K562 (cell line): Measurements from ENCODE around the gene GPD1L. TPM values are rescaled to one million over a fixed set of nuclear protein-coding genes. Genes with fewer than 3 reads are reported as not detected.

Source experiments
- ERF ChIP-seq: fragments of 450-650 bp; formaldehyde crosslinking; IDR thresholded peaks from 2 replicates; pipeline ENCODE4 v1.4.0; 2020; ENCODE audit warnings: mild to moderate bottlenecking, mixed read lengths
- TGIF2 ChIP-seq: sonication (generic); formaldehyde crosslinking; IDR thresholded peaks from 2 replicates; pipeline ENCODE4 v1.8.1; 2022; ENCODE audit warnings: mild to moderate bottlenecking, missing genetic modification reagents, moderate library complexity
- polyA plus RNA-seq, 8 experiments: library from polyadenylated mRNA; depleted of rRNA in 4 of 8; stranded (reverse) in 5 of 8; unstranded in 3 of 8; fragments of >200 nt; fragmentation: Nextera tagmentation in 2 of 8; fragmentation: Illumina TruSeq in 1 of 8; extraction: Ambion mirVana in 2 of 8; extraction: Trizol in 1 of 8; gene quantifications; 2 replicates each; pipeline versions ENCODE4 v1.2.1 to v1.2.3, GENCODE V29; 2011 to 2014; ENCODE audit warnings: inconsistent platforms in 1 of 8, missing spikeins in 1 of 8
- total RNA-seq, 7 experiments: library from RNA; depleted of rRNA in 6 of 7; stranded (reverse); fragments of >200 nt in 6 of 7; fragmentation: Illumina TruSeq in 2 of 7; extraction: Trizol in 2 of 7; gene quantifications; 2 replicates each; pipeline versions ENCODE4 v1.2.1 to v1.2.3, GENCODE V29; 2011 to 2021; ENCODE audit warnings: low replicate concordance in 1 of 7
- TF ChIP-seq, protein P1 (sequence below): fragments of 250-450 bp; sonication (Bioruptor Pico); IDR thresholded peaks from 2 replicates; pipeline ENCODE4 v1.4.0; 2020
- TF ChIP-seq, protein P2 (sequence below): fragments of 250-450 bp; sonication (Bioruptor Pico); IDR thresholded peaks from 2 replicates; pipeline ENCODE4 v1.4.0; 2020; ENCODE audit warnings: mild to moderate bottlenecking, moderate library complexity, borderline replicate concordance

The GPD1L gene
- total and polyA plus RNA-seq, 9 of the 15 experiments (the other 6 are each of a cell fraction or from before 2014, with no cell fraction given) = 1.6 to 17.3 (median 12.3) TPM

DNA sequence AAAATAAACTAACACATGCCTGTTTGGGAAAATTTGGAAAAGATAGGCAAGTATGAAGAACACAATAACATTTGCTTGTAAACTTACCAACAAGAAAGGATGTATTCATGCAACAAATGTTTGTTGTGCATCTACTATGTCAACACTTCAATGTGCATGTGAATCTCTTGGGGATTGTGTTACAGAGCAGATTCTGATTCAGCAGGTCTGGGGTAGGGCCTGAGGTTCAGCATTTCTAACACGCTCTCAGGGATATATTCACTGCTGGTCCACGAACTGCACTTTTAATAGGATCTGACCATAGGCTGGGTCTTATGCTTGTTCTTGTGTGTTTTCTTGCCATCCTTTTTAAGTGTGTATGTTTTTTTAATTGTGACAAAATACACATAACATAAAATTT lies 11.8 kb downstream of the GPD1L start (continued):
- TF ChIP-seq, protein P1, sequence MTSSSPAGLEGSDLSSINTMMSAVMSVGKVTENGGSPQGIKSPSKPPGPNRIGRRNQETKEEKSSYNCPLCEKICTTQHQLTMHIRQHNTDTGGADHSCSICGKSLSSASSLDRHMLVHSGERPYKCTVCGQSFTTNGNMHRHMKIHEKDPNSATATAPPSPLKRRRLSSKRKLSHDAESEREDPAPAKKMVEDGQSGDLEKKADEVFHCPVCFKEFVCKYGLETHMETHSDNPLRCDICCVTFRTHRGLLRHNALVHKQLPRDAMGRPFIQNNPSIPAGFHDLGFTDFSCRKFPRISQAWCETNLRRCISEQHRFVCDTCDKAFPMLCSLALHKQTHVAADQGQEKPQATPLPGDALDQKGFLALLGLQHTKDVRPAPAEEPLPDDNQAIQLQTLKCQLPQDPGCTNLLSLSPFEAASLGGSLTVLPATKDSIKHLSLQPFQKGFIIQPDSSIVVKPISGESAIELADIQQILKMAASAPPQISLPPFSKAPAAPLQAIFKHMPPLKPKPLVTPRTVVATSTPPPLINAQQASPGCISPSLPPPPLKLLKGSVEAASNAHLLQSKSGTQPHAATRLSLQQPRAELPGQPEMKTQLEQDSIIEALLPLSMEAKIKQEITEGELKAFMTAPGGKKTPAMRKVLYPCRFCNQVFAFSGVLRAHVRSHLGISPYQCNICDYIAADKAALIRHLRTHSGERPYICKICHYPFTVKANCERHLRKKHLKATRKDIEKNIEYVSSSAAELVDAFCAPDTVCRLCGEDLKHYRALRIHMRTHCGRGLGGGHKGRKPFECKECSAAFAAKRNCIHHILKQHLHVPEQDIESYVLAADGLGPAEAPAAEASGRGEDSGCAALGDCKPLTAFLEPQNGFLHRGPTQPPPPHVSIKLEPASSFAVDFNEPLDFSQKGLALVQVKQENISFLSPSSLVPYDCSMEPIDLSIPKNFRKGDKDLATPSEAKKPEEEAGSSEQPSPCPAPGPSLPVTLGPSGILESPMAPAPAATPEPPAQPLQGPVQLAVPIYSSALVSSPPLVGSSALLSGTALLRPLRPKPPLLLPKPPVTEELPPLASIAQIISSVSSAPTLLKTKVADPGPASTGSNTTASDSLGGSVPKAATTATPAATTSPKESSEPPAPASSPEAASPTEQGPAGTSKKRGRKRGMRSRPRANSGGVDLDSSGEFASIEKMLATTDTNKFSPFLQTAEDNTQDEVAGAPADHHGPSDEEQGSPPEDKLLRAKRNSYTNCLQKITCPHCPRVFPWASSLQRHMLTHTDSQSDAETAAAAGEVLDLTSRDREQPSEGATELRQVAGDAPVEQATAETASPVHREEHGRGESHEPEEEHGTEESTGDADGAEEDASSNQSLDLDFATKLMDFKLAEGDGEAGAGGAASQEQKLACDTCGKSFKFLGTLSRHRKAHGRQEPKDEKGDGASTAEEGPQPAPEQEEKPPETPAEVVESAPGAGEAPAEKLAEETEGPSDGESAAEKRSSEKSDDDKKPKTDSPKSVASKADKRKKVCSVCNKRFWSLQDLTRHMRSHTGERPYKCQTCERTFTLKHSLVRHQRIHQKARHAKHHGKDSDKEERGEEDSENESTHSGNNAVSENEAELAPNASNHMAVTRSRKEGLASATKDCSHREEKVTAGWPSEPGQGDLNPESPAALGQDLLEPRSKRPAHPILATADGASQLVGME (CRISPR knock-in tag) = no peak
- TF ChIP-seq TGIF2 (CRISPR knock-in tag) = no peak
- no peak for TF ChIP-seq ERF
- TF ChIP-seq, protein P2, sequence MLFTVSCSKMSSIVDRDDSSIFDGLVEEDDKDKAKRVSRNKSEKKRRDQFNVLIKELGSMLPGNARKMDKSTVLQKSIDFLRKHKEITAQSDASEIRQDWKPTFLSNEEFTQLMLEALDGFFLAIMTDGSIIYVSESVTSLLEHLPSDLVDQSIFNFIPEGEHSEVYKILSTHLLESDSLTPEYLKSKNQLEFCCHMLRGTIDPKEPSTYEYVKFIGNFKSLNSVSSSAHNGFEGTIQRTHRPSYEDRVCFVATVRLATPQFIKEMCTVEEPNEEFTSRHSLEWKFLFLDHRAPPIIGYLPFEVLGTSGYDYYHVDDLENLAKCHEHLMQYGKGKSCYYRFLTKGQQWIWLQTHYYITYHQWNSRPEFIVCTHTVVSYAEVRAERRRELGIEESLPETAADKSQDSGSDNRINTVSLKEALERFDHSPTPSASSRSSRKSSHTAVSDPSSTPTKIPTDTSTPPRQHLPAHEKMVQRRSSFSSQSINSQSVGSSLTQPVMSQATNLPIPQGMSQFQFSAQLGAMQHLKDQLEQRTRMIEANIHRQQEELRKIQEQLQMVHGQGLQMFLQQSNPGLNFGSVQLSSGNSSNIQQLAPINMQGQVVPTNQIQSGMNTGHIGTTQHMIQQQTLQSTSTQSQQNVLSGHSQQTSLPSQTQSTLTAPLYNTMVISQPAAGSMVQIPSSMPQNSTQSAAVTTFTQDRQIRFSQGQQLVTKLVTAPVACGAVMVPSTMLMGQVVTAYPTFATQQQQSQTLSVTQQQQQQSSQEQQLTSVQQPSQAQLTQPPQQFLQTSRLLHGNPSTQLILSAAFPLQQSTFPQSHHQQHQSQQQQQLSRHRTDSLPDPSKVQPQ (CRISPR knock-in tag) = no peak
